ENCODE data around the gene PNO1.
"Not testable (repeated sequence)": the region's sequence is repeated elsewhere in the genome, so short reads cannot be mapped to it uniquely, and the experiment has no call there.

PNO1 gene

DNA sequence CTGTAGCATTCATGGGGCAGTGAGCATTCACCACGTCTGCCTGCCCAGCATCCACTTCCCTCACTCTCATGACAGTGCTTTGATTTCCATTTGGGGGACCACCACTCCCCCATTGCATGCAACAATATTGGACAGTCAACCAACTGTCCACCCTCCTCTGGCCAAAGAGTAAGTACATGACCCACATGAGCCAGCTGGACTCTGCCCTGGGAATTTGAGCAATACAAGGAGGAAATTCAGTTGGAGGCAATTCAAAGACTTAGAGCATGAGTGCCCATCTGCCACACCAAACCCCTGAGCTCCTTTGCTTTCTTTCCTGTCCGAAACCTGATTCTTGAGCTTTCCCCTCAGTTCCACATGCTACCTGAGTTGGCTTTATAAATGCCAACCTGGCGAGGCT, 41.7 kb upstream of the PNO1 start:
- no peaks in the 10 kb centered on the region; the same call in 1 of the 2 replicates for H3F3A ChIP-seq (ENCODE audit: low read depth)
- no peaks in the 10 kb centered on the region for H4K20me1 ChIP-seq (ENCODE audit: insufficient read depth, low read length, poor library complexity, severe bottlenecking)
- no peaks in the 10 kb centered on the region for H3K9me3 ChIP-seq (ENCODE audit: insufficient read depth, low read depth, low read length)
- no peak for TF ChIP-seq EZH2phosphoT487 (IDR thresholded peaks at IDR 0.05; ENCODE audit: borderline replicate concordance)
- TF ChIP-seq, protein P1, sequence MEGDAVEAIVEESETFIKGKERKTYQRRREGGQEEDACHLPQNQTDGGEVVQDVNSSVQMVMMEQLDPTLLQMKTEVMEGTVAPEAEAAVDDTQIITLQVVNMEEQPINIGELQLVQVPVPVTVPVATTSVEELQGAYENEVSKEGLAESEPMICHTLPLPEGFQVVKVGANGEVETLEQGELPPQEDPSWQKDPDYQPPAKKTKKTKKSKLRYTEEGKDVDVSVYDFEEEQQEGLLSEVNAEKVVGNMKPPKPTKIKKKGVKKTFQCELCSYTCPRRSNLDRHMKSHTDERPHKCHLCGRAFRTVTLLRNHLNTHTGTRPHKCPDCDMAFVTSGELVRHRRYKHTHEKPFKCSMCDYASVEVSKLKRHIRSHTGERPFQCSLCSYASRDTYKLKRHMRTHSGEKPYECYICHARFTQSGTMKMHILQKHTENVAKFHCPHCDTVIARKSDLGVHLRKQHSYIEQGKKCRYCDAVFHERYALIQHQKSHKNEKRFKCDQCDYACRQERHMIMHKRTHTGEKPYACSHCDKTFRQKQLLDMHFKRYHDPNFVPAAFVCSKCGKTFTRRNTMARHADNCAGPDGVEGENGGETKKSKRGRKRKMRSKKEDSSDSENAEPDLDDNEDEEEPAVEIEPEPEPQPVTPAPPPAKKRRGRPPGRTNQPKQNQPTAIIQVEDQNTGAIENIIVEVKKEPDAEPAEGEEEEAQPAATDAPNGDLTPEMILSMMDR (conservative IDR thresholded peaks at IDR 0.05; ENCODE audit: low read length), result no peak
- H3K4me3 ChIP-seq (ENCODE audit: low read length, poor library complexity, severe bottlenecking), result no peak overlapping the region
- no peak overlapping the region for H2AFZ ChIP-seq (ENCODE audit: low read length)
- no peaks in the 10 kb centered on the region for H3K4me1 ChIP-seq (ENCODE audit: insufficient read depth, low read length, poor library complexity, severe bottlenecking)
- no peak overlapping the region for H3K4me2 ChIP-seq (ENCODE audit: low read depth, low read length, poor library complexity, severe bottlenecking)
- H3K27me3 ChIP-seq (ENCODE audit: insufficient read depth, low read length, poor library complexity, severe bottlenecking), result no peaks in the 10 kb centered on the region
- no peaks in the 10 kb centered on the region for H3K9me2 ChIP-seq (replicated peaks; ENCODE audit: low read depth, low read length)
- H3K36me3 ChIP-seq (ENCODE audit: insufficient read depth, low read length), result no peaks in the 10 kb centered on the region
- no peak overlapping the region for H3K9ac ChIP-seq (ENCODE audit: low read depth, low read length, poor library complexity, severe bottlenecking)
- H3K79me2 ChIP-seq (ENCODE audit: insufficient read depth, low read length), result no peaks in the 10 kb centered on the region

DNA sequence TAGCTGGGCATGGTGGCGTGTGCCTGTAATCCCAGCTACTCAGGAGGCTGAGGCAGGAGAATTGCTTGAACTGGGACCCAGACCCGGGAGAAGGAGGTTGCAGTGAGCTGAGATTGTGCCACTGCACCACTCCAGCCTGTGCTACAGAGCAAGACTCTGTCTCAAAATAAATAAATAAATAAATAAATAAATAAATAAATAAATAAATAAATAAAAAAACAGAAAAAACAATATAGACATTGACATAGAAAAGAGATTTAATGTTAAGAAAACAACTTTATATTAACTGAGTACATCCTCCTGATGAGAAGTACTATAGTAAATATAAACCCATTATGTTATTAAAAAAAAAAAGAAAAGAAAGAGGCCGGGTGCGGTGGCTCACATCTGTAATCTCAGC, 39.8 kb upstream of the PNO1 start:
- H4K20me1 ChIP-seq (ENCODE audit: insufficient read depth, low read length, poor library complexity, severe bottlenecking); H3K36me3 ChIP-seq (ENCODE audit: insufficient read depth, low read length); H3K79me2 ChIP-seq (ENCODE audit: insufficient read depth, low read length); H3F3A ChIP-seq (ENCODE audit: low read depth); H3K4me2 ChIP-seq (ENCODE audit: low read depth, low read length, poor library complexity, severe bottlenecking); H3K4me3 ChIP-seq (ENCODE audit: low read length, poor library complexity, severe bottlenecking); H3K9me3 ChIP-seq (ENCODE audit: insufficient read depth, low read depth, low read length); H3K9me2 ChIP-seq (replicated peaks; ENCODE audit: low read depth, low read length); H3K4me1 ChIP-seq (ENCODE audit: insufficient read depth, low read length, poor library complexity, severe bottlenecking); H3K27me3 ChIP-seq (ENCODE audit: insufficient read depth, low read length, poor library complexity, severe bottlenecking); H2AFZ ChIP-seq (ENCODE audit: low read length); H3K9ac ChIP-seq (ENCODE audit: low read depth, low read length, poor library complexity, severe bottlenecking): not testable (repeated sequence)

DNA sequence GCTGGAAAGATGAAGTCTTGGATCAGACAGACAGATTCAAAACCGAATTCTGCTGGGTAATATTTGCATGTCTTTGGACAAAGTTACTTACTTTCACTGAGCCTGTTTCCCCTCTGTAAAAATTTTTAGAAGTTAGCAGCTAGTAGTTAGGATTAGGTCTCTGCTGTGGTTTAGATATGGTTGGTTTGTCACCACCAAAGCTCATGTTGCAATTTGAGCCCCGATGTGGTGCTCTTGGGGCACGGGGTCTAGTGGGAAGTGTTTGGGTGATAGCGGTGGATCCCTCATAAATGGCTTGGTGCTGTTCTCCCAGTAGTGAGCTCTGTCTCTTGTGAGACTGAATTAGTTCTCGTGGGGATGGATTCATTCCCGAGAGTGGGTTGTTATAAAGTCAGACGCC, 38.9 kb upstream of the PNO1 start:
- TF ChIP-seq, protein P1 (conservative IDR thresholded peaks at IDR 0.05; ENCODE audit: low read length), result no peak
- no peak for TF ChIP-seq EZH2phosphoT487 (IDR thresholded peaks at IDR 0.05; ENCODE audit: borderline replicate concordance)
- Histone ChIP-seq H3K4me2 (ENCODE audit: low read depth, low read length, poor library complexity, severe bottlenecking) (no peak overlapping the region), H3K79me2 (ENCODE audit: insufficient read depth, low read length) (no peaks in the 10 kb centered on the region), H2AFZ (ENCODE audit: low read length) (no peak overlapping the region), H3K27me3 (ENCODE audit: insufficient read depth, low read length, poor library complexity, severe bottlenecking) (no peaks in the 10 kb centered on the region), H3K36me3 (ENCODE audit: insufficient read depth, low read length) (no peaks in the 10 kb centered on the region), H3F3A (ENCODE audit: low read depth) (no peaks in the 10 kb centered on the region; the same call in 1 of the 2 replicates), H3K4me3 (ENCODE audit: low read length, poor library complexity, severe bottlenecking) (no peak overlapping the region), H4K20me1 (ENCODE audit: insufficient read depth, low read length, poor library complexity, severe bottlenecking) (no peaks in the 10 kb centered on the region), H3K9ac (ENCODE audit: low read depth, low read length, poor library complexity, severe bottlenecking) (no peak overlapping the region), H3K4me1 (ENCODE audit: insufficient read depth, low read length, poor library complexity, severe bottlenecking) (peaks cover 4% of the 10 kb centered on the region), H3K9me2 (replicated peaks; ENCODE audit: low read depth, low read length) (no peaks in the 10 kb centered on the region), H3K9me3 (ENCODE audit: insufficient read depth, low read depth, low read length) (no peaks in the 10 kb centered on the region)

DNA sequence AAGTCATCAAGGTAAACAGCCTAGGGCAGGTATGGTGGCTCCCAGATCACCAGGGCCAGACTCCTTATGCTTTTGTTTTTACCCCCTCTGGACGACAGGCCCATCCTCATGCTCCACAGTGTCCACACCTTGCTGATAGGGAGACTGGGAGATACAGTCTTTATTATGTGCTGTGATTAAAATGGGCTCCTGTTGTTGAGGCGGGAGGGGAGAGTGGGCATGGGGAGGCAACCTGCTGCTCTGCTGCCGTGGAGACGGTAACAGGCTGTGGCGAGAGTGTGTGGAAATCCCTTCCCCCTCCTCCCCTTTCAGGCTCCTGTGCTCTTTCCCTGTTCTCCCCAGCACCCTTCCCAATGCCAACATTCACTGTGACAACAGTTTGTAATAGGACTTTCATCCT, 38.2 kb upstream of the PNO1 start:
- H2AFZ ChIP-seq (ENCODE audit: low read length), result no peak overlapping the region

More for the DNA sequence above, 38.2 kb upstream of the PNO1 start:
- Histone ChIP-seq H3K79me2 (ENCODE audit: insufficient read depth, low read length) (no peaks in the 10 kb centered on the region), H3K9ac (ENCODE audit: low read depth, low read length, poor library complexity, severe bottlenecking) (no peak overlapping the region), H3K4me3 (ENCODE audit: low read length, poor library complexity, severe bottlenecking) (no peak overlapping the region), H3K9me3 (ENCODE audit: insufficient read depth, low read depth, low read length) (no peaks in the 10 kb centered on the region), H3K27me3 (ENCODE audit: insufficient read depth, low read length, poor library complexity, severe bottlenecking) (no peaks in the 10 kb centered on the region), H3K4me2 (ENCODE audit: low read depth, low read length, poor library complexity, severe bottlenecking) (no peak overlapping the region), H3K4me1 (ENCODE audit: insufficient read depth, low read length, poor library complexity, severe bottlenecking) (peaks cover 4% of the 10 kb centered on the region), H3F3A (ENCODE audit: low read depth) (no peaks in the 10 kb centered on the region; the same call in 1 of the 2 replicates), H3K9me2 (replicated peaks; ENCODE audit: low read depth, low read length) (no peaks in the 10 kb centered on the region), H3K36me3 (ENCODE audit: insufficient read depth, low read length) (no peaks in the 10 kb centered on the region), H4K20me1 (ENCODE audit: insufficient read depth, low read length, poor library complexity, severe bottlenecking) (no peaks in the 10 kb centered on the region)
- TF ChIP-seq EZH2phosphoT487 (IDR thresholded peaks at IDR 0.05; ENCODE audit: borderline replicate concordance), result no peak
- TF ChIP-seq, protein P1 (conservative IDR thresholded peaks at IDR 0.05; ENCODE audit: low read length), result no peak

Data from Loucy (cell line).